AG08396 (cell line): Measurements from ENCODE around the gene KLF16.

Experiments
- DNase-seq: peaks from one replicate; pipeline ENCODE4 v3.0.0; 2012; ENCODE audit warnings: low spot score, mixed read lengths

KLF16 gene

GRCh38 chr19:1855040-1855827, 8.1 kb downstream of the KLF16 start:
- peak; percentile 93 for DNase-seq

GRCh38 chr19:1854542-1855039, 8.8 kb downstream of the KLF16 start:
- DNase-seq = no peak

GRCh38 chr19:1854039-1854541, 9.3 kb downstream of the KLF16 start:
- DNase-seq = no peak

- peak; percentile 90 for DNase-seq
Observed at GRCh38 chr19:1853295-1854038, 9.9 kb downstream of the KLF16 start.

- no peak for DNase-seq
Observed at GRCh38 chr19:1852581-1853128, 10.7 kb downstream of the KLF16 start.

- DNase-seq = no peak
Observed at GRCh38 chr19:1851654-1852580, 11.5 kb downstream of the KLF16 start.

- no peak for DNase-seq
Observed at GRCh38 chr19:1850809-1851653, 12.3 kb downstream of the KLF16 start.

GRCh38 chr19:1849886-1850398, 13.4 kb downstream of the KLF16 start:
- DNase-seq = no peak

- DNase-seq = no peak
Observed at GRCh38 chr19:1849132-1849474, 14.3 kb downstream of the KLF16 start.

GRCh38 chr19:1848399-1849131, 14.8 kb downstream of the KLF16 start, which contains the start of gene REXO1:
TSS of gene REXO1 (minus strand) at chr19:1848483. CDS start at chr19:1848358, 125 bp downstream.
- peak; percentile 95 for DNase-seq

- DNase-seq = peak; percentile 78
Observed at GRCh38 chr19:1847684-1848398, 15.5 kb downstream of the KLF16 start.

- DNase-seq = no peak
Observed at GRCh38 chr19:1847348-1847683, 16.1 kb downstream of the KLF16 start.

- no peak for DNase-seq
Observed at GRCh38 chr19:1846517-1847204, 16.7 kb downstream of the KLF16 start.

- DNase-seq = no peak
Observed at GRCh38 chr19:1845642-1846041, 17.7 kb downstream of the KLF16 start.

- DNase-seq = no peak
Observed at GRCh38 chr19:1845125-1845515, 18.3 kb downstream of the KLF16 start.

GRCh38 chr19:1844513-1845124, 18.8 kb downstream of the KLF16 start:
- no peak for DNase-seq

- no peak for DNase-seq
Observed at GRCh38 chr19:1843646-1844394, 19.6 kb downstream of the KLF16 start.
